HG02763 (cell line): ENCODE results near the gene NFATC2IP.
"Not testable (repeated sequence)": the region's sequence is repeated elsewhere in the genome, so short reads cannot be mapped to it uniquely, and the experiment has no call there.

Experiments used
- ATAC-seq: cut with Tn5 transposase; IDR thresholded peaks from one replicate; pipeline ENCODE4 v1.9.1; 2021; ENCODE audit warnings: mild to moderate bottlenecking, moderate library complexity; ENCODE audit not compliant: unreplicated experiment

NFATC2IP gene

GRCh38 chr16:28990375-28991040 lies 39.8 kb downstream of the NFATC2IP start:
- ATAC-seq, result no peak

- no peak for ATAC-seq
Measured at GRCh38 chr16:28991687-28992086, 41.0 kb downstream of the NFATC2IP start.

DNA sequence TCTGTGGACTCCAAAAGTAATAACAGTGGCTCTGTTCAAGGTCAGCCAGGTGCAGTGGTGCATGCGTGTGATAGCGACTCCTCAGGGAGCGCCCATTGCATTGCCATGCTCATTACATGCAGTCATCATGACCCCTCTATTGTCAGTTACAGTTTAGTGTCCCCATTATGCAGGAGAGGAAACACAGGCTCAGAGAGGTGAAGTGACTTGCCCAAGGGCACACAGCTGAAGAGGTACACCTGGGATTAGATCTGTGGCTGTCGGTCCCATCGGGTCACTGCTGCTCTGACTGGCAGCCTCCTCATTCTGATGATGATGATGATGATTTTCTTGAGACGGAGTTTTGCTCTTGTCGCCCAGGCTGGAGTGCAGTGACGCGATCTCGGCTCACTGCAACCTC lies 41.8 kb downstream of the NFATC2IP start:
- ATAC-seq, result no peak

GRCh38 chr16:28998837-28999236 lies 48.1 kb downstream of the NFATC2IP start:
- ATAC-seq, result no peak

DNA sequence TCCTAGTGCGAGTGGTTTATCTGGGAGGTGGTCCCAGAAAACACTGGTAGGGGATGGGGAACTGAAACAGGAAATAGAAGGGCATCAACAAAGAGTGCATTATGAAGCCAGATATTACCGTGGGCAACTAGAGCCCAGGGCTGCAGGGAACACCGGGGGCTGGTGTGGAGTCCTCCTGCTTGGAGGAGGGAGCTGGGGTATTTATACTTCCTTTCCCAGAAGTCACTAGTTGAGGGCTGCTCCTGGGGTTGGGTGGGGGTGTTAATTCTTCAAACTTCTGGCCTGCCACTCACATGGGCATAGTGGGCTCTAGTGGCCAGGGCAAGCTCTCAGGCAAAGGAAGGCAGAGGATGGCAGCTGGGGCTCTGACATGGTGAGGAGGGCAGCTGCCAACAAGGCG lies 48.8 kb downstream of the NFATC2IP start:
- no peak for ATAC-seq

DNA sequence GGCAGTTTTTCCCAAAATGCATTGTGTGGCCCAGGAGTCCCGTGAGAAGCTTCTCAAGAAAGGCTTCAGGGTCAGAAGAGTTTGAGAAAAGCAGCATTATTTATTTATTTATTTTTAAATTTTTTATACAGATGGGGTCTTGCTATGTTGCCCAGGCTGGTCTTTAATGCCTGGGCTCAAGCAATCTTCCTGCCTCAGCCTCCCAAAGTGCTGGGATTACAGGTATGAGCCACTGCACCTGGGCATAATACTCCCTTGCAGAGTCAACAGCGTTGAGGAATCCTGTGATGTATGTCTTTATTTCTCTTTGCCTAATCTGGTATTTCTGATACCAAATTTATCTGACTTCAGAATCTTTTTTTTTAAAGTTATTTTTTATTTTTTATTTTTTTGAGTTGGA lies 49.3 kb downstream of the NFATC2IP start:
- ATAC-seq, result no peak

- ATAC-seq, result not testable (repeated sequence)
Measured at GRCh38 chr16:29004496-29005139, 53.9 kb downstream of the NFATC2IP start.

DNA sequence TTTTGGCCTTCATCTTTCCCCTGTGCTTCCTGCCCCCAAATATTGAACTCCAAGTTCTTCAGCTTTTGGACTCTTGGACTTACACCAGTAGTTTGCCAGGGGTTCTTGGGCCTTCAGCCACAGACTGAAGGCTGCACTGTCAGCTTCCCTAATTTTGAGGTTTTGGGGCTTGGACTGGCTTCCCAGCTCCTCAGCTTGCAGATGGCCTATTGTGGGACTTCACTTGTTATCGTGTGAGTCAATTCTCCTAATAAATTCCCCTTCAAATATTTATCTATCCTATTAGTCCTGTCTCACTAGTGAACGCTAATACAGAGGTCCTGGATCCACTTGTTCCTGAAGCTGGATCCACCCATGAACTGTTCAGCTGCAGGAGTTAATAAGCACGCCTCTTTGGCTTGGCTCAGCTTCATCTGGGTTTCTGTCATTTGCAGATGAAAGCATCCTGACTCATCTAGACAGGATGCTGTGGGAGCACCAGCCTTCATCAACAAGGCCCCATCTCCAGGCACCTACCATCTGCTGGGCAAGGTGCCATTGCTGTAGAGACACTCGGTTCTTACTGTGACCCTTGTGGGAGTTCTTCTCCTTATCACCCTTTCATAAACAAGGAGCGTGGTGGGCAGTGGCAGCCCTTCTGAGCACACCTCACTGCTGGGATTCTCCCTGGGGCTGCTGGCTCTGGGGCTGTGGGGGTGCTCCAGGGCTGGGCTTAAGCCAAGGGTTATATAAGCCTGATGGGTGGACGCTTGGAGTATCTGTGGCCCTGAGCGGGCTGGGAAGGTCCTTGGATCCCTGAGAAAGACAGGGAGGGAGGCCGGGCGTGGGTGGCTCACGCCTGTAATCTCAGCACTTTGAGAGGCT lies 57.2 kb downstream of the NFATC2IP start:
- ATAC-seq, result no peak

GRCh38 chr16:29009050-29009837 lies 58.5 kb downstream of the NFATC2IP start:
- no peak for ATAC-seq

- ATAC-seq, result no peak
Measured at GRCh38 chr16:29009838-29010166, 59.1 kb downstream of the NFATC2IP start.

DNA sequence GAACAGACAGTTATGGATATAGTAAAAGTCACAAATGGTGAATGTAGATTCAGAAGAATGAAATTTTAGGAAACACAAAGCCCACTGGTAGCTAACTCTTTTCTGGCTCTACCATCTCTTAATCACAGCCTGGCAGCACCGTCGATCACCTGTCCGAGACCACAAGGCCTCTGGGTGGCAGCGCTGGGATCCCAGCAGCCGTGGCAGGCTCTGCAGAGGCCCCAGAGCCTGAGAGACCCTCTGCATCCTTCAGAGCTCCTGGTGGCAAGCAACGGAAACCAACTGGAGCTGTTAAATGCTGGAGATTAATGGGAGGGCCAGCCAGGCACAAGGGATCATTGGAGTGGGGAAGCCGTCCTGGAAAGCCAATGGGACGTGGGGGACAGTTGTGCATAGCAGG lies 60.4 kb downstream of the NFATC2IP start:
- no peak for ATAC-seq

GRCh38 chr16:29011851-29012250 lies 61.1 kb downstream of the NFATC2IP start:
- ATAC-seq, result no peak

DNA sequence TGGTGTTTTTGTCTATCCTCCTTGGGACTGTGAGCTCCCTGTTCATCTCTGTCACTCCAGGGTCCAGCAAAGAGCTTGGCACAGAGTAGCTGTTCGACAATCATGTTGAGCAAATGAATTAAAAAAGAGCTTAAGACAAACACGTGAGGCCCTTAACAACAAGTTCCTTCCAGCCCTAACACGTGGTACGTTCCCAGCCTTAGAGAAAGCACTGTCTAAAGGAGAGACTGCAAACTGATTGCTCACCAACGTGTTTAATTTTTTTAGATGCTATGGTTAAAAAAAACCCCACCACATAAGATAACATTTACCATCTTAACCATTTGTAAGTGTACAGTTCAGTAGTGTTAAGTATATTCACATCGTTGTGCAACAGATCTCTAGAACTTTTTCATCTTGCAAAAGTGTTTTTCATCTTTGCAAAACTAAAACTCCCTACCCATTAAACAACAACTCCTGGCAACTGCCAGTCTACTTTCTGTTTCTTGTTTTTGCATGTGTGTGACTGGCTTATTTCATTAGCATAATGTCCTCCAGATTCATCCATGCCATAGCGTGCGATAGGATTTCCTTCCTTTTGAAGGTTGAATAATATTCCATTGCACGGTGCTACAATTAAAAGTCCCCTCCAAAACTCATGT lies 62.3 kb downstream of the NFATC2IP start:
- ATAC-seq, result no peak

DNA sequence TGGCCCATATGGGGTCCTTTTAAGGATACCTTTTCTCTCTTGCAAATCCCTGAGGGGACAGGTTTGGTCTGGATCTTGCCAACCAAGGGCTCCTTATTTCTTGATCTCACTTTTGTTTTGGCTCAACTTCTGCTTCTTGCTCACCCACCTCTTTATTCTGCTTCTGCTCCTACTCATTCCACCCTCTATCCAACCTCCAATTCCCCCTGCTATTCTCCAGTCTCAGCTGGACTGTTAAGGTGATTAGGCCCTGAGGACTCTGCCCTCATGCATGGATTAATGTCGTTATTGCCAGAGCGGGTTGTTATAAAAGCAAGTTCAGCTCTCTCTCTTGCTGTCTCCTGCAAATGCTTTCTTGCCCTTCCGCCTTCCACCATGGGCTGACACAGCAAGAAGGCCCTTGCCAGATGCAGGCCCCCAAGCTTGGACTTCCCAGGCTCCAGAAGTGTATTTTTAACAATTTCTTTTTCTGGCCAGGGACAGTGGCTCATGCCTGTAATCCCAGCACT lies 63.9 kb downstream of the NFATC2IP start:
- ATAC-seq, result no peak
